KBM-7 (cell line): ENCODE data around the gene KLHL18.
"Not testable (repeated sequence)": the region's sequence is repeated elsewhere in the genome, so short reads cannot be mapped to it uniquely, and the experiment has no call there.

Source experiments
- DNase-seq: peaks from one replicate; pipeline ENCODE4 v3.0.0-alpha.2; 2015
- in situ Hi-C: fragments of 300-500 bp; cut with MboI; formaldehyde crosslinking; loops from 2 replicates; pipeline ENCODE4 v1.14.3; 2020; ENCODE audit warnings: low sequenced_read_pairs, low pct_unique_long_range_greater_than_20kb, mixed read lengths

The KLHL18 gene

DNA sequence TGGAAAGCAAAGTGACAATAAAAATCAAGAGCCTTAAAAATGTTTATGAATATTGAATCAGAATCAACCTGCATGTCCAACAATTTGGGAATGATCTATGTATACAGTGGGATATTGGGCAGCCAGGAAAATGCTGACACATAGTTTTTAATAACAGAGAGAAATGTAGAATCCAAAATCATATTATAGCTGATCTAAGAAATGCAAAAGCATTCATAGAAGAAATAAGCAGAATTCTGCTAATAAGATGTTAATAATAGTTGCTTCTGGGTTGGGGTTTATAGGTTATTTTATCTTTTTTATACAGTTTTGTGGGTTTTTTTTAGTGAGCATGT is 15.3 kb upstream of the KLHL18 start:
- in situ Hi-C loops: no loop called here
- no peak for DNase-seq

- in situ Hi-C loops: no loop called here
- DNase-seq: no peak
These were observed 12.2 kb upstream of the KLHL18 start for GRCh38 chr3:47270526-47270925.

DNA sequence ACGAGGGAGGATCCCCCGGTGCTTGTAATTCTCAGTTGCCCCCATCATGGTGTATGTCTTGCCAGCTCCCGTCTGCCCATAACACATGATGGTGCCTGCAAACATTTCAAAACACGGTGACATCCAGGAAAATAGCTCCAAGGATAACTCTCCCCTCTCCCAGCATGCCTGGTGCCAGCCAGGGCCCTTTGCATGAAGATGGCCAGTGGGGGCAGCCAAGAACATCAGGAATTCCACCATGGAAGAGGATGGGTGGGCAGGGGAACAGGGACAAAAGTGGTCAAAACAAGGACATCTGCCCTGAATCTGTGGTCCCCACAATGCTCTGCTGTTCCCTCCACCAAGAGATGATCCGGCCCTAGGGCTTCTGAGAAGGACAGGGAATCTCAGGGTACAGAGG is 9.2 kb upstream of the KLHL18 start:
- DNase-seq: no peak
- in situ Hi-C loops: no loop called here

GRCh38 chr3:47274652-47275051 is 8.1 kb upstream of the KLHL18 start:
- no peak for DNase-seq
- in situ Hi-C loops: no loop called here

GRCh38 chr3:47276558-47276957 is 6.2 kb upstream of the KLHL18 start:
- in situ Hi-C loops: no loop called here
- DNase-seq: no peak

DNA sequence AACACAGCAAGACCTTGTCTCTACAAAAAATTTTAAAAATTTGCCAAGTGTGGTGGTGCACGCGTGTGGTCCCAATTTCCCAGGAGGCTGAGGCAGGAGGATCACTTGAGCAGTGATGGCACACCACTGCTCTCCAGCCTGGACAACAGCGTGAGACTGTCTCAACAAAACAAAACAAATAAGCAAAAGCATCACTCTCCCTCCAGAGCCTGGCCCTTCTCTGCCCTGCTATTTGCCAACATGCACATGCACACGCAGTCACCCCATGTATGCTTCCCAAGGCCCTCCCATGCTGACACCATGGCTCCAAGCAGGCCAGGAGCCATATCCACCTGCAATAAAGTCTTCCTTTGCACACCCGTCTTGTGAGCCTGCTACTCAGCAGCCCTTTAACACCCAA is 2.2 kb upstream of the KLHL18 start:
- in situ Hi-C loops: no loop called here
- DNase-seq: no peak

DNA sequence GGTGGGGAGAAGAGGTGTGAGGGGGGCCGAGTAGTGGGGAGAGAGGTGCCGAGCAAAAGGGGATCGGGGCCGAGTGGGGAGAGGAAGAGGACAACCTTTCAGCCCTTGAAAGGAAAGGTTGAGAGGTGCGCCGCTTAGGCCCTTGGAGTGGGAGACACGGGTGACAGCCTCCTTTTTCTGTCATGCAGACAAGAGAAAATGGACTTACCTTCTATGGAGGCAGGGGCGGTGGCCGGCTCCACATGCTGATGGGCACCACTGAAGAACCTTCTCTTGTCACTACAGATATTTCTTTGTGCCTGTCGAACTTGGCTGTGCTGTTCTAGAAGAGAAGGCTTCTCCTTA is 421 bp downstream of the KLHL18 start:
- in situ Hi-C loops: no loop called here
- DNase-seq: peak; percentile 45

GRCh38 chr3:47283591-47284364 is 1.0 kb downstream of the KLHL18 start:
- DNase-seq: no peak
- in situ Hi-C loops: no loop called here

DNA sequence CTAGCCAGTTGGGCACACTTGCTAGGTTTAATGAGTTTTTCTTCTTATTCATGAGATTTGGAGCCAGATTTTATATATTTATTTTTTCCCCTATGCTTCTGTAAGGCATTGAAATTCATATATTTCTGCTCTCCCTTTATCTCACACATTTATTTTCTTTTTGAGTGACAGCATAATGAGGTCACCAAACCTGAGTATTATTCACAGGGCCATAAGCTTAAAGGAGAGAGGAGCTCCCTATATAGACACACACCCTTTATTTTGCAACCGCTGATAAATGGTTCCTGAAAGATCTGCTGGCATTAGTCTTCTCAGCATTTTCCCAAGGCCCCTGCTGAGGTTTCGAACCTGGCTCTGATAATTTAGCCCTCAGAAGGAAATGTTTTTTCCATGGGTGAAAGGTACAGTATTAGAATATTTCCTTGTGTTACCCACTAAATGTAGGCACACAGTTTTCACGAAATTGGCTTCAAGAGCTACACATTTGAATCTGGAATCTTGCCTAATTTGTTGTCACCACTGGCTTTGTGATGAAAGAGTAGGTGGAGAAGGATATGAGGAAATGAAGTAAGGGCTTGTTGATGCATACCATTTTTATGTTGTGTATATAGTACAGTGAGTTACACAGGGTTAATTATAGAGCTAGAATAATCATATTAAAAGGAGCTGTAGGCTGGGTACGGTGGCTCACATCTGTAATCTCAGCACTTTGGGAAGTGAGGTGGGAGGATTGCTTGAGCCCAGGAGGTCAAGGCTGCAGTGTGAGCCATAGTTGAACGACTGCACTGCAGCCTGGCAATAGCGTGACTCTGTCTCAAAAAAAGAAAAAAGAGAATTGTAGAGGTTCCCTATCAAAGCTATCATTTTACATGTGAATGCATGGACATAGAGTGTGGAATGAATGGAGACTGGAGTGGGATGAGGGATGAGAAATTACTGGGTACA is 6.5 kb downstream of the KLHL18 start:
- in situ Hi-C loops: no loop called here
- DNase-seq: no peak

DNA sequence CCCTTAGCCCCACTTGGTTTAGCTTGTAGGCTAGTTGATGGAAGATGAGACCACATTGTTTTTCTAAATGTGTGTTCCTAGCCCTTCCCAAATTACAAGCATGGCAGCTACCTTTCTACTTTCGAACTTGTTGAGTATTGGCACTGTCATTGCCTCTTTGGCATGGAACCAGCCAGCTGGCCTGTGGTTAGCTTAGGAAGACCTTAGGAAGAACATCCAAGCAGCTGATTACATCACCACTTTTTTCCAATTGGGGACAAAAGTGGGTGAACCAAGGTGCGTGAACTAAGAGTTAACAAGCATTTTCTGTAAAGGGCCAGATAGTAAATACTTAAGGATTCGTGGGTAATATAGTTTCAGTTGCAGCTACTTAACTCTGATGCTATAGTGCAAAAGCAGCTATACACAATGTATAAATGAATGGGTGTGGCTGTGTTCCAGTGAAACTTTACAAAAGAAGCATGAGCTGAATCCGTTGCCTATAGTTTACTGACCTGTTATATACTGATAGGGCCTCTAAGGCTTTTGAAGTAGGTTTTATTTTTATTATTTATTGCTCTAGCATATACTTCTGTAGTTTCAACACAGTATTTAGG is 8.5 kb downstream of the KLHL18 start:
- in situ Hi-C loops: no loop called here
- no peak for DNase-seq

- in situ Hi-C loops, DNase-seq: not testable (repeated sequence)
These were observed 9.1 kb downstream of the KLHL18 start for GRCh38 chr3:47291754-47292420.

DNA sequence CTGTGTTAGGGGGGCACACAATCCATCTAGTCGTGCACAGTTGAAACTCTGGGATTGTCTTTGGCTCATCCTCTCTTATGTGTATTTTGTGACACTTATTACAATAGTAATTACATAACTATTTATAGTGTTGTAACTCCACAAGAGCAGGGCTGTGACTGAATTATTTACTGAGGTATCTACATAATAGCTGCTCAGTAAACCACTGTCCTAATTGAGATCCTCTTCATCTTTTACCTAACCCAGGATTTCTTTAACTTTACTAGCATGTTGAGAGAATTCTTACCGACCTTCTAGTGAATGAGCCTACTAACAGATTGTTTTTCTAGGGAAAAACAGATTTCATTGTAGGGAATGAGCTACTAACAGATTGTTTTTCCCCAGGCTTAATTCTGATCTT is 11.1 kb downstream of the KLHL18 start:
- DNase-seq: no peak
- in situ Hi-C loops: no loop called here

- no peak for DNase-seq
- in situ Hi-C loops: no loop called here
These were observed 11.6 kb downstream of the KLHL18 start for GRCh38 chr3:47294392-47294791.

DNA sequence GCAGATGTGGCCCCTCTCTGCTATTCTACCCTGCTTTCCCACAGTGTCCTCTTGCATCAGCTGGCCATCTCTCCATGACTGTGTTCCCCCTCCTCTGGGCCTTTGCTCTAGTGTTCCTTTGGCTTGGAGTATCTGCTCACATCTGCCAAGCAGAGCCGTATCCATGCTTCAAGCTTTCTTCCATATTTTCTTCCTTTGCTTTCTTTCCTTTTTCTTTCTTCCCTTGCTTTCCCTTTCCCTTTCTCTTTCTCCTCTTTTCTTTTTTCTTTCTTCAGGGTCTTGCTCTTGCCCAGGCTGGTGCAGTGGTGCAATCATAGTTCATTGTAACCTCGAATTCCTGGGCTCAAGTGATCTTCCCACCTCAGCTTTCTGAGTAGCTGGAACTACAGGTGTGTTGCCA is 12.6 kb downstream of the KLHL18 start:
- DNase-seq: no peak
- in situ Hi-C loops: no loop called here

GRCh38 chr3:47295976-47296375 is 13.2 kb downstream of the KLHL18 start:
- DNase-seq: no peak
- in situ Hi-C loops: no loop called here

GRCh38 chr3:47296562-47297302 is 14.0 kb downstream of the KLHL18 start:
- in situ Hi-C loops: no loop called here
- DNase-seq: no peak

DNA sequence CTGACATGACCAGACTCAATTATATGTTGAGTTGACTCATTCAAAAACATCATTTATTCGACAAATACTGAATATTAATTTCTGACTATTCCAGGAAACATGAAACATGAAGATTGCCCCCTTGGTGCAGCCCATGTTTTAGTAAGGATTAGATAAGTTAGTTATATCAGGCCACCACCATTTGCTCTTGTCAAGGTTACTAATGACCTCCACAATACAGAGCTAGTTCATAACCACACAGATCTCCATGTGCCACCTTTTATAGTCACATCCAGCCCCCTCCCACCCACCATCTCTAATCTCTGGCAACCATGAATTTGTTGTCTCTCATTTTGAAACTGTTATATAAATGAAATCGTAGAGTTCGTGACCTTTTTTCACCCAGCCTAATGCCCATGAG is 15.7 kb downstream of the KLHL18 start:
- DNase-seq: no peak
- in situ Hi-C loops: no loop called here

- no peak for DNase-seq
- in situ Hi-C loops: no loop called here
These were observed 16.9 kb downstream of the KLHL18 start for GRCh38 chr3:47299381-47300318.
